ENCODE results near the gene FAM98B. TPM values are rescaled to one million over a fixed set of nuclear protein-coding genes. Genes with fewer than 3 reads are reported as not detected.

The FAM98B gene
- total and polyA plus RNA-seq, 9 of the 15 experiments (the other 6 are each of a cell fraction or from before 2014, with no cell fraction given), result 3.1 to 42.0 (median 9.4) TPM

- peak; percentile 63; the same call in 1 of the 2 replicates for TF ChIP-seq HBP1 (CRISPR knock-in tag; IDR thresholded peaks at IDR 0.05)
- TF ChIP-seq THAP12 (CRISPR knock-in tag; IDR thresholded peaks at IDR 0.05), result peak; percentile 35; the same call in 1 of the 2 replicates
- no peak for TF ChIP-seq ZNF274 (IDR thresholded peaks at IDR 0.05; ENCODE audit: borderline replicate concordance, low read depth, low read length)
- TF ChIP-seq EP300 (IDR thresholded peaks at IDR 0.05; ENCODE audit: low read length), result peak; percentile 36
- TF ChIP-seq CUX1 (CRISPR knock-in tag; IDR thresholded peaks at IDR 0.05), result 0 out of 2 replicates have a peak, but pooled peaks have one; percentile 60
- TF ChIP-seq ZNF436 (CRISPR knock-in tag; IDR thresholded peaks at IDR 0.05), result no peak
- no peak for TF ChIP-seq STAT5B (CRISPR knock-in tag; IDR thresholded peaks at IDR 0.05)
- no peak for TF ChIP-seq FOXJ2 (tag; IDR thresholded peaks at IDR 0.05)
- TF ChIP-seq PPARD (CRISPR knock-in tag; IDR thresholded peaks at IDR 0.05), result no peak
- TF ChIP-seq, protein P1, sequence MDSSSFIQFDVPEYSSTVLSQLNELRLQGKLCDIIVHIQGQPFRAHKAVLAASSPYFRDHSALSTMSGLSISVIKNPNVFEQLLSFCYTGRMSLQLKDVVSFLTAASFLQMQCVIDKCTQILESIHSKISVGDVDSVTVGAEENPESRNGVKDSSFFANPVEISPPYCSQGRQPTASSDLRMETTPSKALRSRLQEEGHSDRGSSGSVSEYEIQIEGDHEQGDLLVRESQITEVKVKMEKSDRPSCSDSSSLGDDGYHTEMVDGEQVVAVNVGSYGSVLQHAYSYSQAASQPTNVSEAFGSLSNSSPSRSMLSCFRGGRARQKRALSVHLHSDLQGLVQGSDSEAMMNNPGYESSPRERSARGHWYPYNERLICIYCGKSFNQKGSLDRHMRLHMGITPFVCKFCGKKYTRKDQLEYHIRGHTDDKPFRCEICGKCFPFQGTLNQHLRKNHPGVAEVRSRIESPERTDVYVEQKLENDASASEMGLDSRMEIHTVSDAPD (CRISPR knock-in tag; IDR thresholded peaks at IDR 0.05), result no peak
- TF ChIP-seq, protein P2, sequence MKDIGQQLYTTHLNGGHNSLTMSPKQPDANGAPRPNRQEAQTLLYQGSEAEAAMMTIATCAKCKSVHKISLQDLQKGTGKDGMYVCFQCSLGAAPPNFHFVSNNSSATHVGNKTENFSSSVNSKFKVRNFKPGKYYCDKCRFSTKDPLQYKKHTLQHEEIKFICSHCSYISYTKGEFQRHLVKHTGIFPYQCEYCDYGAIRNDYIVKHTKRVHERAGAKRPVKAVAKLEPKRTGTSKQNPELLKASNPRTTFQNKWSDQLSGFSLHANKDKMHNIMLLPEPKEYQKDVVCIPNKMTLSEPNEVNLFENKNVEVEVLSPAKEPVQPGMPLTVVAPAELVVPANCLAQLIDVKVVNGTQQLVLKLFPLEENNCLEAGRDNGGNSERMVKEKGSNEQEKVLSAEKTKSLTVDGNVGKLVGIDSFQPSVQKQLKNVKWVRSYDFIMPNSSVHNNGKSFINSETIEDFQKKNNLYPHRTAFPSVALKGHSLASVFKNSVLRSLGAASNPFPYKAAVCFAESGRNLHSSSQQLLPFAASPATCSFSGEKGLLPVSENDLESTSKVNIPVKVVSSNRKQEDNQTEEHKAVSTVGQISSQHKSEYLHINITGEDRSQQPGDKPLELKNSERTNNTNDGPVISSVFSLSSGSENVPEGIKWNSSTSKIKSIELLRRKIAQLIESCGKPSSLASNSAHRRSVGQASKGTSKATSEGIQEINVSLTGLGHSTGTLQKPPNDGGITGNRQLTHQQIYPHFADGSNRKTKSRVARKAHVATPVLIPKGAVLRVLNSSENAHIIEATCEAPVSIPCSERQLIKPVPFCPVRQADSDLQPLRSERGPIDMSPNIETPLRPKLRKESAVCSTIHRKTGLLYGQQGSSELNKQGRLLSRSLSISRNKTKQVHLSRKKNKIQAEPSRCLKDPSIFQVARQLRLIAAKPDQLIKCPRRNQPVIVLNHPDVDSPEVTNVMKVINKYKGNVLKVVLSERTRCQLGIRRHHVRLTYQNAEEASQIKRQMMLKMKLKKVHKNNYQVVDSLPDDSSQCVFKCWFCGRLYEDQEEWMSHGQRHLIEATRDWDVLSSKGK (CRISPR knock-in tag; IDR thresholded peaks at IDR 0.05), result no peak
- TF ChIP-seq ZFX (CRISPR knock-in tag; IDR thresholded peaks at IDR 0.05), result peak; percentile 99
Measured at GRCh38 chr15:38453971-38454695, at the start of gene FAM98B (continued).
